Activated CD8-positive, alpha-beta T cell treated with anti-CD3 and anti-CD28 coated beads for 36 hours (primary cell): ENCODE results near the gene SFXN5. TPM values are rescaled to one million over a fixed set of nuclear protein-coding genes. Genes with fewer than 3 reads are reported as not detected.

Experiments used
- ATAC-seq: fragments of 200-7000 bp; cut with Tn5 transposase; one replicate; pipeline ENCODE4 v1.10.0; 2021; ENCODE audit warnings: mild to moderate bottlenecking, moderate library complexity
- CTCF ChIA-PET: fragments of 350-600 bp; sonication (Branson Sonifier 250); formaldehyde crosslinking; loops from one replicate; lab custom pipeline; 2021; ENCODE audit warnings: antibody characterized with exemption; lab: Charles Lee
- POLR2A ChIA-PET: fragments of 350-600 bp; sonication (Branson Sonifier 250); formaldehyde crosslinking; loops from one replicate; lab custom pipeline; 2021; ENCODE audit warnings: antibody characterized with exemption; lab: Charles Lee
- DNase-seq: peaks from one replicate; pipeline ENCODE4 v3.0.0-alpha.2; 2020
- H3K27ac Mint-ChIP-seq: one replicate; pipeline ENCODE4 v1.8.0; 2021; ENCODE audit warnings: mild to moderate bottlenecking, mixed read lengths
- H3K27me3 Mint-ChIP-seq: one replicate; pipeline ENCODE4 v1.8.0; 2021; ENCODE audit warnings: mixed read lengths
- H3K36me3 Mint-ChIP-seq: one replicate; pipeline ENCODE4 v1.8.0; 2021; ENCODE audit warnings: low read depth, mixed read lengths
- H3K4me1 Mint-ChIP-seq: one replicate; pipeline ENCODE4 v1.8.0; 2021; ENCODE audit warnings: low read depth, mixed read lengths
- H3K4me3 Mint-ChIP-seq: one replicate; pipeline ENCODE4 v1.8.0; 2021; ENCODE audit warnings: mild to moderate bottlenecking, moderate library complexity, mixed read lengths
- H3K9me3 Mint-ChIP-seq: one replicate; pipeline ENCODE4 v1.8.0; 2021; ENCODE audit warnings: mixed read lengths
- intact Hi-C: fragments of 100-400 bp; cut with micrococcal nuclease; formaldehyde crosslinking; loops from one replicate; pipeline ENCODE4 v1.10.0; 2022
- total RNA-seq, 2 experiments: library from RNA; stranded (reverse); gene quantifications; one replicate each; pipeline ENCODE4 v1.2.3, GENCODE V29; 2021
- TF ChIP-seq, protein P1 (sequence below): fragments of 200-600 bp; IDR thresholded peaks from one replicate; pipeline ENCODE4 v1.8.0; 2022; ENCODE audit warnings: antibody characterized with exemption, mild to moderate bottlenecking

SFXN5 gene
- total RNA-seq, 2 experiments from 2014 or later: 7.4 to 9.6 TPM

DNA sequence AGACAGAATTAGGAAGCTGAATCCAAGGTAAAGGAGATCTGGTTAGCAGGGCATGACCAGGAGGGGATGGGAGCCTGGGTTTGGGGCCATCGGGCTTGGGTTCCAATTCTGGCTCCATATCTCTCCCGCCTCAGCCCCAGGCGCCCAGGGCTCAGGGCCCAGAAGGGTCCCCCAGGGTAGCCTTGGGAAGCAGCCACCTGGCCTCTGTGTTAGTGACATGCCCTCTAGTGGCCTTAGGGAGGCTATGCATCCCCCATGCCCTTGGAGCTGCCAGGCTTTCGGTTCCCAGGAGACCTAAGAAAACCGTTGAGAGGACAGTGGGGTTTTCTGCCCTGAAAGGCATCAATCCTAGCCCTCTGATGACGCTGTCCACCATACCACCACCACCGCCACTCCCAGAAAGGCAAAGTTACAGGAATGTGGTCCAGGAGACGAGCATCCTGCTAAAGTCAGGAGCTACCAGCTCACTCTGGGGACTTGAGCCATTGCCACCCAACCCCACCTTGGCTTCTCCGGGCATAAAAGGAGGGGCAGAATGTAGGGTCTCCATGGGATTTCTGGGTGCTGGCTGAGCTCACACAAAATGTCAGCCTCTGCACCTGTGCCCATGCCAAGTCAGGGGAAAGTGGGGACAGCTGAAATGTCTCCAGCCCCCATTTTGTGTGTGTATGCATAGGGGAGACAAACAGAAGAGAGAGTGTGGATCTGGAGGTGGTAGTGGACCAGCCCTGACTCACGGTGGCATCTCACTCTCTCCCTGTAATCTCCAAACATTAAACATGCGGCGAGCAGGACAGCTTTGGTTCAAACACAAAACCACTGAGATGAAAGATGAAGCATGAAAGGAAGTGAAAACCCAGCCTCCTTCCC, 97.7 kb downstream of the SFXN5 start:
- ATAC-seq: peak; percentile 96
- Mint-ChIP-seq H3K36me3 (no peaks in the 10 kb centered on the region), H3K9me3 (no peaks in the 10 kb centered on the region), H3K27me3 (no peaks in the 10 kb centered on the region), H3K4me3 (no peak overlapping the region), H3K27ac (no peak overlapping the region), H3K4me1 (no peaks in the 10 kb centered on the region)
- POLR2A ChIA-PET: interaction anchor here (0.8 to 1.0 kb wide), 2 partner anchors 20 to 81 kb away, joined by 3 read pairs; no protein-coding TSS in a partner anchor
- TF ChIP-seq, protein P1, sequence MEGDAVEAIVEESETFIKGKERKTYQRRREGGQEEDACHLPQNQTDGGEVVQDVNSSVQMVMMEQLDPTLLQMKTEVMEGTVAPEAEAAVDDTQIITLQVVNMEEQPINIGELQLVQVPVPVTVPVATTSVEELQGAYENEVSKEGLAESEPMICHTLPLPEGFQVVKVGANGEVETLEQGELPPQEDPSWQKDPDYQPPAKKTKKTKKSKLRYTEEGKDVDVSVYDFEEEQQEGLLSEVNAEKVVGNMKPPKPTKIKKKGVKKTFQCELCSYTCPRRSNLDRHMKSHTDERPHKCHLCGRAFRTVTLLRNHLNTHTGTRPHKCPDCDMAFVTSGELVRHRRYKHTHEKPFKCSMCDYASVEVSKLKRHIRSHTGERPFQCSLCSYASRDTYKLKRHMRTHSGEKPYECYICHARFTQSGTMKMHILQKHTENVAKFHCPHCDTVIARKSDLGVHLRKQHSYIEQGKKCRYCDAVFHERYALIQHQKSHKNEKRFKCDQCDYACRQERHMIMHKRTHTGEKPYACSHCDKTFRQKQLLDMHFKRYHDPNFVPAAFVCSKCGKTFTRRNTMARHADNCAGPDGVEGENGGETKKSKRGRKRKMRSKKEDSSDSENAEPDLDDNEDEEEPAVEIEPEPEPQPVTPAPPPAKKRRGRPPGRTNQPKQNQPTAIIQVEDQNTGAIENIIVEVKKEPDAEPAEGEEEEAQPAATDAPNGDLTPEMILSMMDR: peak; percentile 73
- CTCF ChIA-PET: interaction anchor here (0.7 to 6.3 kb wide), 30 partner anchors 8 to 277 kb away, joined by 3 to 96 read pairs (median 4); partner anchors contain the start of genes EMX1 and SPR
- intact Hi-C loops: loop anchor here (2.0 kb wide), 1 partner anchor 81 kb away; no protein-coding TSS in a partner anchor
- peak; percentile 58 for DNase-seq

DNA sequence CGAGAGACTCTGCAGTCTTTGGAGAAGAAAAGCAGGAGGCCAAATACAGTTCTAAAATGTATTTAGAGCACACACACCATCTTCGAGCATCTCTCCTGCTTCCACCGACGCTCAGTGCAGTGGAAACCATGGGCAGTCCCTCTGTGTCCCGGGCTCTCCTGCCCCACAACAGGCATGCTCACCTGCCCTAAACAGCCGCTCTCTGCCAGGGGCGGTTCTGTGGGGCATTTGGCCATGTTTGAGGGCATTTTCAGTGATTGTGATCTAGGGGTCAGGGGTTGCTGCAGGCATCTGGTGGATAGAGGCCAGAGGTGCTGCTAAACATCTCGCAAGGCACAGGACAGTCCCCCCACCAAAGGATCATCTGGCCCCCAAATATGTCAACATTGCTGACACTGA, 98.4 kb downstream of the SFXN5 start:
- ChIA-PET POLR2A (interaction anchor here (0.8 to 1.0 kb wide), 2 partner anchors 19 to 80 kb away, joined by 3 read pairs; no protein-coding TSS in a partner anchor), CTCF (interaction anchor here (0.8 to 6.3 kb wide), 20 partner anchors 12 to 208 kb away, joined by 3 to 96 read pairs (median 4); partner anchors contain the start of genes EMX1 and SPR)
- TF ChIP-seq, protein P1: no peak
- H3K27ac Mint-ChIP-seq: no peak overlapping the region
- ATAC-seq (no peak), DNase-seq (no peak)
- no peak overlapping the region for H3K4me3 Mint-ChIP-seq
- no peaks in the 10 kb centered on the region for H3K4me1 Mint-ChIP-seq
- no peaks in the 10 kb centered on the region for H3K9me3 Mint-ChIP-seq
- no peaks in the 10 kb centered on the region for H3K27me3 Mint-ChIP-seq
- intact Hi-C loops: loop anchor here (2.0 kb wide), 1 partner anchor 80 kb away; no protein-coding TSS in a partner anchor
- no peaks in the 10 kb centered on the region for H3K36me3 Mint-ChIP-seq

- Mint-ChIP-seq H3K27ac (no peak overlapping the region), H3K36me3 (no peaks in the 10 kb centered on the region)
- no peak for ATAC-seq
Measured at GRCh38 chr2:72972352-72973136, 99.0 kb downstream of the SFXN5 start.

DNA sequence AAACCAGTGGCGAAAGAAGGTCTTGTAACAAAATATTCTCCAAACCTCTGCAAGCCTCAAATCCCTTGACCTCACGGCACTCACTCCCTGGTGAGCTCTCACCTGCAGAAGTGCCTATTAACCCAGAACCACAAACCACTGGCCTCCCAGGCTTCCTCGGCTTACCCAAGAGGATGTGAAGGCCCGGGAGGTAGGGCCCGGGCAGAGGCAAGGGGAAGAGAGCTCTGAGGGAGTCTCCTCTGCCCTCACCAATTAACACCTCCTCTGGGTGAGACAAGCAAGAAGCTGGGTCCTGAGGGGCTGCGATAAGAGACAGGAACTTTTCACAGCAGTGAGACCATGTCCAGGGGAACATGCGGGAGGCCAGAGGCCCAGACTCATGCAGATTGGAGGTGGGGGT, 100.5 kb downstream of the SFXN5 start:
- Mint-ChIP-seq H3K27ac (no peak overlapping the region), H3K9me3 (no peaks in the 10 kb centered on the region), H3K36me3 (no peaks in the 10 kb centered on the region), H3K27me3 (no peaks in the 10 kb centered on the region), H3K4me3 (no peak overlapping the region), H3K4me1 (no peaks in the 10 kb centered on the region)
- intact Hi-C loops: no loop called here
- CTCF ChIA-PET: interaction anchor here (1.6 to 1.7 kb wide), 2 partner anchors 78 to 84 kb away, joined by 5 to 6 read pairs; partner anchors contain the start of gene SPR
- POLR2A ChIA-PET: interaction anchor here (1.0 kb wide), 1 partner anchor 10 kb away, joined by 3 read pairs; no protein-coding TSS in a partner anchor
- TF ChIP-seq, protein P1: no peak
- no peak for ATAC-seq
- DNase-seq: no peak

More at GRCh38 chr2:72972352-72973136, 99.0 kb downstream of the SFXN5 start:
- no peak overlapping the region for H3K4me3 Mint-ChIP-seq
- ChIA-PET CTCF (interaction anchor here (1.1 to 6.3 kb wide), 9 partner anchors 12 to 207 kb away, joined by 3 to 96 read pairs (median 5); partner anchors contain the start of gene SPR), POLR2A (no interaction called here)
- no peak for DNase-seq
- TF ChIP-seq, protein P1: no peak
- no peaks in the 10 kb centered on the region for H3K27me3 Mint-ChIP-seq
- no peaks in the 10 kb centered on the region for H3K9me3 Mint-ChIP-seq
- intact Hi-C loops: loop anchor here (2.0 kb wide), 1 partner anchor 80 kb away; no protein-coding TSS in a partner anchor
- no peaks in the 10 kb centered on the region for H3K4me1 Mint-ChIP-seq
